GM12874 (cell line): ENCODE results near the gene TFEC.

Experiments
- TF ChIP-seq, protein P1 (sequence below): IDR thresholded peaks from 2 replicates; pipeline ENCODE4 v1.5.1; 2011; ENCODE audit warnings: low read depth, mild to moderate bottlenecking, control low read depth, low read length, moderate library complexity; ENCODE audit not compliant: insufficient read depth

Gene TFEC

DNA sequence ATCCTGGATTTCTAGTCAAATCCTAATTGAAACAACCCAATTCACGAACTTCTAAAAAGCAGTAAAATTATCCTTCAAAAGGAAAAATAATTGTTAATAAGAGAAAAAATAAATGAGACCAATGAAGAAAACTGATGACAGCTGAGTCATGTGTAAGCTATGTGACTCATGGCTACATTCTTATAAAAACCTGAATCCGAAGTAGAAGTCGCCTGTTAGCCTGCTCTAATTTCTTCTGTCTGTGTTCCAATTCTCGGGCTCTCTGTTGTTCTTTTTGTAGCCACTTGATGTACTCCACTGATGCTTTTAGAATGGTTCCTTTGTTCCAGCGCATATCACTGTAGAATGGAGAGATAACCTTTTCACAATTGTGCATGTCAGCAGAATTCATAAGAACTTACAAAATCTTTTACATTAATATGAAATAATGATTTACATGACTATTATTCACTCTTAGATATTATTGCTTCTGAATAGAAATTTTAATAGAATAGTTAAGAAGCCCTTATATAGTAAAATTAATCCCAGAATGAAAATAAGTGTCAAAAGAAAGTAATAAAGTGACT is 88.8 kb downstream of the TFEC start:
- TF ChIP-seq, protein P1, sequence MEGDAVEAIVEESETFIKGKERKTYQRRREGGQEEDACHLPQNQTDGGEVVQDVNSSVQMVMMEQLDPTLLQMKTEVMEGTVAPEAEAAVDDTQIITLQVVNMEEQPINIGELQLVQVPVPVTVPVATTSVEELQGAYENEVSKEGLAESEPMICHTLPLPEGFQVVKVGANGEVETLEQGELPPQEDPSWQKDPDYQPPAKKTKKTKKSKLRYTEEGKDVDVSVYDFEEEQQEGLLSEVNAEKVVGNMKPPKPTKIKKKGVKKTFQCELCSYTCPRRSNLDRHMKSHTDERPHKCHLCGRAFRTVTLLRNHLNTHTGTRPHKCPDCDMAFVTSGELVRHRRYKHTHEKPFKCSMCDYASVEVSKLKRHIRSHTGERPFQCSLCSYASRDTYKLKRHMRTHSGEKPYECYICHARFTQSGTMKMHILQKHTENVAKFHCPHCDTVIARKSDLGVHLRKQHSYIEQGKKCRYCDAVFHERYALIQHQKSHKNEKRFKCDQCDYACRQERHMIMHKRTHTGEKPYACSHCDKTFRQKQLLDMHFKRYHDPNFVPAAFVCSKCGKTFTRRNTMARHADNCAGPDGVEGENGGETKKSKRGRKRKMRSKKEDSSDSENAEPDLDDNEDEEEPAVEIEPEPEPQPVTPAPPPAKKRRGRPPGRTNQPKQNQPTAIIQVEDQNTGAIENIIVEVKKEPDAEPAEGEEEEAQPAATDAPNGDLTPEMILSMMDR: no peak

DNA sequence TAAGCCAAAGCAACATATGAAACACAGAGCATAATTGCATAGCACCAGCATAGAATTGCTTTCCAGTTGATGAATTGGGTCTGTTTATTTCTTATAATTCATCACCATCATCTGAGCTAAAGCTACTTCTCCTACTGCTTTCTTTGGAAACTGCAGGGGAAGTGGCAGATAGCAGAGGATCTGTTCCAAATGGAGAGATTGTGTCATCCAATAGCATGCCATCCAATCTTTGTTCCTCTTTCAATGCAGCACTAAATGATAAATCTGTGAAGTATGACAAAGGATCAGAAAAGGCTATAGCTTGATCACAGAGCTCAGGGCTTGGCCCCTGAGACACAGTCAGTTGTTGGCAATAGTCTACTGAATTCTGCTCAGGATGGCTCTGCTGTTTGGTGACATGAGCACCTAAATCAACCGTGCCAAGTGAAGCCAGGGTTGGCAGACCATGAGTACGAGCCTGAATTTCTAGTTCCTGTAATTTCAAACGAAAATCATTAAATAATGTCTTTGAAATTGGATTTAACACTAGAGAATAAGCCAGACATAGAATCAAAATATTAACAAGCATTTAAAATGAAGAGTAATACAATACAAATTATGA is 90.0 kb downstream of the TFEC start:
- TF ChIP-seq, protein P1: no peak

DNA sequence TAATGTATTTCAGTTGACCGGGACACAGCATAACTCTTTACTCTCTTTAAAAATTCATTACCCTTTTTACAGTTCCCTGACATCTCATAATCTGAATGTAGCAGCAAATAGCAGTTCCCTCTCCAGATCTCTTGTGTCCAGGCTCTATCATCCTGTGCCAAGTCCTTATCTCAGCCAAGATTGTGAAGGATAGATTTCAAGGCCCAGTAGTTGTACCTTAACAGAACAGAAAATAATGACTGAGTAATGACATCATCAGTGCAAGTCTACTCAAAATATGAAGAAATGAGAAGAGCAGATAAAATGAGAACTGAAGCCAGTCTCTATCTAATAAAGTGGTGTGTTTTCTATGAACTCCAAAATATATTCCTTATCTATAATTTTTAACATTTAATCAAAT is 92.6 kb downstream of the TFEC start:
- TF ChIP-seq, protein P1: no peak

DNA sequence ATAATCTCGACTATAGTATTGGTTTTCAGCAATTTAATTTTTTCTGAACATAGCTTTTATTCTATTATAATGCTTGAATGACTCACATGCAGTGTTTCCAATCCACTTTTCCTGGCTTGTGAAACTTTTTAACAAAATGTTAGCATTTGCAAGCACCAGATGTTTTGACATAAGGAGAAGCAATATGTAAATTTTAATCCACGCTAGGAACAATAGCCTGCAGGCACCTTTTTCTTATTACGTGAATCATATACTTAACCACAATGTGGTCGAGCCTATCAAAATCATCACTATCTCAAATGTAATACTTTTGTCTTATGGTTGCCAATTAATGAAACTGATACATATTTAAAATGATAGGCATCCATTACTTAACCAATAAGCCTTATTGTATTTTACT is 97.1 kb downstream of the TFEC start:
- TF ChIP-seq, protein P1: no peak

DNA sequence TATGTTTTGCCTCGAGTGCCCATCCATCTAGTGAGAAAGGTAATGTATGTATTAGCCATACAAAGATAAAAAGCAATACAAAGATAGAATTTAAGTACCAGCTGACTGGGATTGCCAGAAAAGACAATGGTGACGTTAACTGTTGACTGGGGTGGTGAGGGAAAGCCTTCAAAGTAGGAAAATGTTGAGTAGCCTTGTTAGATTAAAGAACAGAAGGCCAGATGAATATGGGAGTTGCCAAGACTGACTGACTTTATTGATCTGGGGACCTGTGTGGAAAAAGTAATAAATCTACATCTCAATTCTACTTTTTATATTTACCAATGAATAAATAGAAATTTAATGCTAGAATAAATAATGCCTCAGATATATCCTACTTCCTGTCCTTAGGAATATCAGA is 97.7 kb downstream of the TFEC start:
- TF ChIP-seq, protein P1: no peak

DNA sequence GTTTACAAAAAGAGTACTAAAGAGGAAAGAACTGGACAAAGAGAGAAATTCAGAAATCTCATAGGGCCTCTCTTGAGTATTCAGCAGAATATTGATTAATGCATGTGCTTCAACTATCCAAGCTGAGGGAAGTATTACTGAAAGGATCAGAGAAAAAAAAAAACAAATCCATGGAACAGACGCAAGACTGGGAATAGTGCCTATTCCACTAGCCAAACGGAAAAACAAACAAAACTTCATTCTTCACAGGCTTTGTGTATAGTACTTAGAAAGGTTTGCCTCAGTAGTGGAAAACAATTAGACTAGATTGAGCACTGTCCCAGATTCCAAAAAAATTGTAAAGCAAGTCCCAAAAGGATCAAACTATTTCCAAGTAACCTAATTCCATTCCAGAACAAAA is 106.2 kb downstream of the TFEC start:
- TF ChIP-seq, protein P1: no peak

DNA sequence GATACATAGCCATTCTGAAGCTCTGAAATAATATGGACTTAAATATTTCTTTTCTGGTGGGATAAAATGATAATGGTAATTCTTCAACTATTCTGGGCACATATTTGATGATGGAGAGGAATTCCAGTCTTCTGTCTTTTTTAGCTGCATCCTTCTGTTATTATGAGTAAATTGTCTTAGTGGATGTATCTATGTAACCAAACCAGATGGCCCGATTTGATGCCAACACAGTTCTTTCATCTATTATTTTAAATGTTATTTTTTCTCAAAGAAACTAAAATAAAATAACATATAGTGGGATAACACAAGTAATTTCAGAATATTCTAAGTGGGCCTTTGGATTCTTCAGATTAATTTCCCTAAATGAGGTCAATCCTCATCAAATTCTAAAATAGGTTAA is 110.2 kb downstream of the TFEC start:
- TF ChIP-seq, protein P1: no peak
